HG03575 (cell line): Measurements from ENCODE around the gene NEO1.

Experiments
- ATAC-seq: cut with Tn5 transposase; IDR thresholded peaks from one replicate; pipeline ENCODE4 v1.9.1; 2021; ENCODE audit not compliant: unreplicated experiment, insufficient number of reproducible peaks, low FRiP score; ENCODE audit errors: extremely low read depth

NEO1 gene

GRCh38 chr15:73026511-73027054, 25.7 kb upstream of the NEO1 start:
- no peak for ATAC-seq

GRCh38 chr15:73028031-73028430, 24.2 kb upstream of the NEO1 start:
- ATAC-seq, result no peak

GRCh38 chr15:73028831-73029451, 23.3 kb upstream of the NEO1 start:
- no peak for ATAC-seq

- no peak for ATAC-seq
Measured at GRCh38 chr15:73030122-73030679, 22.1 kb upstream of the NEO1 start.

- ATAC-seq, result no peak
Measured at GRCh38 chr15:73031648-73032047, 20.6 kb upstream of the NEO1 start.

- no peak for ATAC-seq
Measured at GRCh38 chr15:73033611-73034010, 18.7 kb upstream of the NEO1 start.

GRCh38 chr15:73034221-73034620, 18.0 kb upstream of the NEO1 start:
- ATAC-seq, result no peak

- no peak for ATAC-seq
Measured at GRCh38 chr15:73035221-73035620, 17.0 kb upstream of the NEO1 start.

GRCh38 chr15:73038220-73038619, 14.0 kb upstream of the NEO1 start:
- no peak for ATAC-seq

- no peak for ATAC-seq
Measured at GRCh38 chr15:73046073-73046472, 6.2 kb upstream of the NEO1 start.

- no peak for ATAC-seq
Measured at GRCh38 chr15:73047882-73048281, 4.4 kb upstream of the NEO1 start.

GRCh38 chr15:73048624-73049295, 3.5 kb upstream of the NEO1 start:
- ATAC-seq, result no peak

GRCh38 chr15:73049564-73050215, 2.6 kb upstream of the NEO1 start:
- no peak for ATAC-seq

- no peak for ATAC-seq
Measured at GRCh38 chr15:73050561-73051295, 1.5 kb upstream of the NEO1 start.

GRCh38 chr15:73051391-73051806, 864 bp upstream of the NEO1 start:
- no peak for ATAC-seq

- ATAC-seq, result no peak
Measured at GRCh38 chr15:73052653-73053397, 562 bp downstream of the NEO1 start.

GRCh38 chr15:73053398-73053723, 1.1 kb downstream of the NEO1 start:
- no peak for ATAC-seq

GRCh38 chr15:73054417-73054953, 2.2 kb downstream of the NEO1 start:
- ATAC-seq, result no peak
